T-helper 1 cell (primary cell): ENCODE data around the gene SESN1.
A peak's percentile ranks its signal among the peaks of the same experiment; 100 is the strongest.
"Not testable (repeated sequence)": the region's sequence is repeated elsewhere in the genome, so short reads cannot be mapped to it uniquely, and the experiment has no call there.

Source experiments
- DNase-seq, 5 donors: peaks; one replicate each; pipeline ENCODE4 v3.0.0-alpha.2; 2012 to 2020
- total RNA-seq, 4 donors: gene quantifications; one replicate each; lab custom pipeline; 2026; lab: John Stamatoyannopoulos, UW

Gene SESN1
- 70.1 to 107 (median 102) reads per million in 4 donors for total RNA-seq

DNA sequence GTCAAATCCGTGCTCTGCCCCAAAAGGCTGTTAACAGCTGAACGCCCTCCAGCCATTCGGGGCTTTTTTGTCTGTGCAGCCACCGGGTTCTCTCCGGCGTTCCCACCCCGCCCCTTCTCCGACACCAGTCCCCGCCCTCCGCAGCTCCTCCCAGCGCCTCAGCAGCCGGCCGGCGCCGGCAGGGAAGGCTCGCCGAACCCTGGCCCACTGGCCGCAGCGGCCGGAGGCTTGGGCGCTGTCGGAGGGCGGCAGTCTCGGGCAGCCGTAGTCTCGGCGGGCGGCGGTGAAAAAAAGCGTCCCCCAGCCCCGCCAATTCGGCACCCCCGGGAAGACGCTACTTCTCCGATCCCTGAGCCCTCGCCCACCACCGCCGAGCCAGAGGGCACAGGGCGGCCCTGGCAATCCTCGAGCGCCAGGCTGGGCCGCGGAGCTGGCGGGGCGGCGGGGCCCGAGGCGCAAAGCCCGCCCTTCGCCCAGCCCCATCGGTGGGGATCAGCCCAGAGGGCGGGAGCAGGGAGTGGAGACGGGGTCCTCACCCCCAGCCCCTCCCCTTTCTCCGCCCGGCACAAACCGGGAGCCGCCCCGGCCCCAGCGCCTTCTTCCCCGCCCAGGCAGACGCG lies at the start of gene SESN1:
Gene SESN1 (minus strand): TSS at position 431 of the 620 bp plus-strand sequence. CDS start 773 bp downstream, outside the sequence.
- DNase-seq = peak; percentile 73 to 86 (median 80)

DNA sequence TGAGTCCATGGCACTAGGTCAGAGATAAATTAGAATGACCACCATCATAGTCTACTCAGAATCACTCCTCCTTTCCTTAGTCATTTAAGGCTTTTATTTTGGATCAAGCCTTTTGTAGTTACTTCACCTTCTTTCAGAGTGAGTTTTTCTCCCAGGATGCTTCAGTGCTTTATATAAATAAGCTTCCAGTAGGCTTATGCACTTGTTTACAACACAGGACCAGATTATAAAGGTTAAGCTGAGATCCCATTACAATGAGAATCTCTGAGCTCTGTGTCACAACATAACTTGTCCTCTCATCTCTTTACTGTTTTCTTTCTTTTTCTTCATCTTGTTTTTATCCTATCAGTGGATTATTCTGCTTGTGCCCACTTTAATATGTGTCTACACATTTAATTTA lies 48.5 kb upstream of the SESN1 start:
- DNase-seq = no peak

DNA sequence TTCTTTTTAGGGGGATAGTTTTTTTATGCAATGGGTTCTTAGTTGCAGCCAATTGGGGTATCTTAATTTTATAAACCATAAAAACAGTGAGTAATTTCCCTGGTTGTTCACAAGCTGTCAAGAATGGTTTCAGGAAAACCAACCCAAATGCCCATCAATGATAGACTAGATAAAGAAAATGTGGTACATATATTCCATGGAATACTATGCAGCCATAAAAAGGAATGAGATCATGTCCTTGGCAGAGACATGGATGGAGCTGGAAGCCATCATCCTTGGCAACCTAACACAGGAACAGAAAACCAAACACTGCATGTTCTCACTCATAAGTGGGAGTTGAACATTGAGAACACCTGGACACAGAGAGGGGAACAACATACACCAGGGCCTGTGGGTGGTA lies 47.4 kb upstream of the SESN1 start:
- not testable (repeated sequence) for DNase-seq

DNA sequence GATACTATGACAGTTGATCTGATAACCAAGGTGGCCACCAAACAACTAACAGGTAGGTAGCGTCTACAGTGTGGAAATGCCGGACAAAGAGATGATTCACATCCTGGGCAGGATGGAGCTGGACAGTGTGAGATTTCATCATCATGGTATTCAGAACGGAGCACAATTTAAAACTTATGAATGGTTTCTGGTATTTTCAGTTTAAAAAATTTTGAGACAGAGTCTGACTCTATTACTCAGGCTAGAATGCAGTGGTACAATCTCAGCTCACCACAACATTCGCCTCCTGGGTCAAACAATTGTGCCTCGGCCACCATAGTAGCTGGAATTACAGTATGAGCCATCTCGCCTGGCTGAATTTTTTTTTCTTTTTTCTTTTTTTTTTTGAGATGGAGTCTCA lies 44.5 kb upstream of the SESN1 start:
- no peak for DNase-seq

DNA sequence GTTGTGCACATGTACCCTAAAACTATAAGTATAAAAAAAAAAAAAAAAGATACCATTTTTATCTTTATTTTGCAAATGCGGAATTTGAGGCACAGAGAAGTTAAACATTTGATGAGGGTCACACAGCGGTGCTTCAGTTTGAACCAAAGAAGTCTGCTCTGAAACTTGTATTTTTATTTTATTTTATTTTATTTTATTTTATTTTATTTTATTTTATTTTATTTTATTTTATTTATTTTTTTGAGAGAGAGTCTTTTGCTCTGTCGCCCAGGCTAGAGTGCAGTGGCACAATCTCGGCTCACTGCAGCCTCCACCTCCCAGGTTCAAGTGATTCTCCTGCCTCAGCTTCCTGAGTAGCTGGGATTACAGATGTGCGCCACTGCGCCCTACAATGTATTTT lies 41.9 kb upstream of the SESN1 start:
- DNase-seq = not testable (repeated sequence)

DNA sequence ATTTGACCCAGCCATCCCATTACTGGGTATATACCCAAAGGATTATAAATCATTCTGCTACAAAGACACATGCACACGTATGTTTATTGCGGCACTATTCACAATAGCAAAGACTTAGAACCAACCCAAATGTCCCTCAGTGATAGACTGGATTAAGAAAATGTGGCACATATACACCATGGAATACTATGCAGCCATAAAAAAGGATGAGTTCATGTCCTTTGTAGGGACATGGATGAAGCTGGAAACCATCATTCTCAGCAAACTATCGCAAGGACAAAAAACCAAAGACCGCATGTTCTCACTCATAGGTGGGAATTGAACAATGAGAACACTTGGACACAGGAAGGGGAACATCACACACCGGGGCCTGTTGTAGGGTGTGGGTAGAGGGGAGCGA lies 41.4 kb upstream of the SESN1 start:
- DNase-seq = not testable (repeated sequence)

DNA sequence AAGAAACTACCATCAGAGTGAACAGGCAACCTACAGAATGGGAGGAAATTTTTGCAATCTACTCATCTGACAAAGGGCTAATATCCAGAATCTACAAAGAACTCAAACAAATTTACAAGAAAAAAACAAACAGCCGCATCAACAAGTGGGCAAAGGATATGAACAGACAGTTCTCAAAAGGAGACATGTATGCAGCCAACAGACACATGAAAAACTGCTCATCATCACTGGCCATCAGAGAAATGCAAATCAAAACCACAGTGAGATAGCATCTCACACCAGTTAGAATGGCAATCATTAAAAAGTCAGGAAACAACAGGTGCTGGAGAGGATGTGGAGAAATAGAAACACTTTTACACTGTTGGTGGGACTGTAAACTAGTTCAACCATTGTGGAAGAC lies 41.0 kb upstream of the SESN1 start:
- not testable (repeated sequence) for DNase-seq

DNA sequence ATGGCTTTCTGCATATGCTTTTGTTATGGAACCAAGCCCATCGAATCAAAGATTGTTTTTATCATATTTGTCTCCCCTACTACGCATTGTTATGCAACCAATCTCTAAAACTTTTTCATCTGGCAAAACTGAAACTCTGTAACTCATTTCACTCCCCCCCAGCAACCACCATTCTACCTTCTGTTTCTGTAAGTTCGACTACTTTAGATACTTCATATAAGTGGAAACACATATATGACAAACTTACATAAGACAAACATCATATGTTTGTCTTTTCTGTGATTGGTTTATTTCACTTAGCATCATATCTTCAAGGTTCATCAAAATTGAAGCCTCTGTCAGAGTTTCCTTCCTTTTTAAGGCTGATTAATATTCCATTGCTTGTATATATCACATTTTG lies 35.4 kb upstream of the SESN1 start:
- DNase-seq = no peak

DNA sequence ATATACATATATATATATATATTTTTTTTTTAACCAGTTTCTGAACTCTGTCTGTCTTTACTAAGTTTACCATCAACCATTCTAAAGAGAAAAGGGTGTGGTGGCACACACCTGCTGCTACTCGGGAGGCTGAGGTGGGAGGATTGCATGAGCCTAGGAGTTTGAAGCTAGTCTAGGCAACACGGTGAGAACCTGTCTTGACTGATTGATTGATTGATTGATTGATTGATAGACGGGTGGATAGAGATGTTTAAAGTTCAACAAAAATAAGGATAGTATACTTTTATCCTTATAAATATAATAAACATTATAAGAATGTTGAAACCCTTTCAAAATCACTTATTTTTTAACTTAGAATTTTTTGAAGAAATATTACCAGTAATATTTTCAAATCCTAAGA lies 30.9 kb upstream of the SESN1 start:
- no peak for DNase-seq

DNA sequence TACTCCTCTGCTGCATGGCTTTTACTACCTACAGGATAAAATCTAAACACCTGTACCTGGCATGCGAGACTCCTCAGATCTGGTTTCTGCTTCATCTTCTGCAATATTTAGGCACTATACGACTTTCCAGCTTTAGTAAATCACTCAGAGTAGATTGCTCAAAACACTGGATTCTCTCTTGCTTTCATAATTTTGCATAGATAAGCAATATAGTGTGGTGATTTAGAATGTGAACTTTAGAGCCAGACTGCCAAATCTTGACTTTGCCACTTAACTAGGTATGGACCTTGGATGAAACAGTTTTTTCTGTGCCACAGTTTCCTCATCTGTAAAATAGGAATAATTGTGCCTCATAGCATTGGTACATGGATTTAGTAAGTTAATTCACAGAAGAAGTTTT lies 29.6 kb upstream of the SESN1 start:
- no peak for DNase-seq

DNA sequence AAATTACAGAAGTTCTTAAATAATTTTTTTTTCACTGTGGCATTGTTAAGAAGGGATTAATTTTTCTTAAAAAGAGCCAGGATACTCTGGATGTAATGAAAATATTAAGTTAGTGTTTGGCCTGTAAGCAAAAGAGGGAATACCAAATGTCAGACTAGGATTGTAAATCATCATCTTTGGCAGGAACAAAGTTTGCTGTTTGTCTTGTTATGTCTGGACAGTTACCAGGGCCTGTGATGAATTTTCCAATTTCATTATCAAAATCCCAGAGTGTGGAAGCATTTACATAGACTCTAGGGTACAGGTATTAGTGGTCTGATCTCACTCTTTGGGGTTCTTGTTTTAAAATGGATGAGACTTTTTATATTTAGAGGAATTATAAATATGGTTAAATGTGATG lies 26.8 kb upstream of the SESN1 start:
- no peak for DNase-seq

DNA sequence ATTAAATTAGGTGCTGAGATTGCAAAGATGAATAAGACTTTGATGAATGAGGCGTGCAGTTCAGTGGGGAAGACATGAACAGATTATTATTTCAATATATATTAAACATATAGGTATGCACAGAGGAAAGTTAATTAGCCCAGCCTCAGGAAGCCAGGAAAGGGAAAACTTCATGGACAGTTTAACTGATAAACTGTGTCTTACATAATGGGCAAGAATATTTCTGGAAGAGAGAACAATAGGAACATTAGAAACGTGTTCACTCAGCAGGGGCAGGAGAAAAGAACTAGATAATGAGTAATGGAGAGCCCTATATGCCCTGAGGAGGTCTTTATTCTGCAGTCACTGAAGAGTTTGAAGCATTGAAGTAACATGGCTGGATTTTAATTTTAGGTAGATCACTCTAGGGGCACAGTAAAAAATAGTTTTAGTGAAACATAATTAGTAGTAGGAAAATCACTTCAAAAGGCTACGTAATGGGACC lies 24.3 kb upstream of the SESN1 start:
- no peak for DNase-seq

DNA sequence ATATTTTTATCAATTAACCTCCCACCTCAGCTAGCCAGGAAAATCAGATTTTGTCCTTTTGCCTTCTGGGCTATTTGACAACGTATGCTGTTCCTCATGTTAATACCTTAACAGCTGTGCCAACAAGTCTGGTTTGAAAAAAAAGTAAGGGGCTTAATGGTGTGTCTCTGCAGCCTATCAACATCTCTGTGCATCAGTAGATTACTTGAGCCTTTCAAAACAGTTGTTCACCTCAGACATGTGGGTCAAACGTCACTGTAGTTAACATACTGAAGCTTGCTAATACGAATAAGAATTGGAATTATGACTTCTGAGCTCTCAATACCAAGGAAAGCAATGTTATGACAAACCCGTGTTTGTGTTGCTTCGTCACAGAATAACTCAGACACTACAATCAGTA lies 23.7 kb upstream of the SESN1 start:
- DNase-seq = no peak

DNA sequence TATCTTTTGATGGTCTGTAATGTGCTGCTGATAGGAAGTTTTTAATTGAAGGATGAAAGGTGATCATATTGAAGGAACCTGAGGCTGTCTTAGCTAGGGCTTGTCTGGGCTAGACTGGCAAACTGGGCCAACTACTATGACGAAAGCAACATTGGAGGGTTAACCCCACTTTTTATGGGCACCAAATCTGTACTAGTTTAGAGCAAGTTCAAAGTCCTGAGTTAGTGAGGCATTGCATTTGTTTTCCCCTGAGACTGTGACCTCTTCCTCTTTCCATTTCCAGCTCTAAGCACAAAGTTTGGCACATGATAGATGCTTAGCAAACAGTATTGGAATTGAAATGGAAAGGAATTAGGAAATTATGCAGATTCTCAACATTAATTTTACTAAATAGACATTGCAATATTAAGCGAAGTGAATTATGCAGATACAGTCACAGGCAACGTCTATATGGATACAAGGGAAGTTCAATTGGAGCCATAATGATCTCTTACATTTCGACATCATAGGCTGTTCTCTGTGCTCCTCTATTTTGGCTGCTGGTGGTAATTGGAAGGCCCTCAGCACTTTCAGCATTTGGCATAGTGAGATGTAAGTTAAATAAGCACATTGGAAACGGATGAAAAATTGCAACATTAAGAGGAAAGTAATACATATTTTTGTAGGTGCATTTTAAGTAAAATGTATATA lies 22.8 kb upstream of the SESN1 start:
- DNase-seq = no peak

DNA sequence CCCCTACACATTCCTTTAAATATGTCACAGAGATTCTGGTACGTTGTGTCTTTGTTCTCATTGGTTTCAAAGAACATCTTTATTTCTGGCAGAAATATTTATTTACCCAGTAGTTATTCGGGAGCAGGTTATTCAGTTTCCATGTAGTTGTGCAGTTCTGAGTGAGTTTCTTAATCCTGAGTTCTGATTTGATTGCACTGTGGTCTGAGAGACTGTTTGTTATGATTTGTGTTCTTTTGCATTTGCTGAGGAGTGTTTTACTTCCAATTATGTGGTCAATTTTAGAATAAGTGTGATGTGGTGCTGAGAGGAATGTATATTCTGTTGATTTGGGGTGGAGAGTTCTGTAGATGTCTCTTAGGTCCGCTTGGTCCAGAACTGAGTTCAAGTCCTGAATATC lies 18.0 kb upstream of the SESN1 start:
- DNase-seq = not testable (repeated sequence)

DNA sequence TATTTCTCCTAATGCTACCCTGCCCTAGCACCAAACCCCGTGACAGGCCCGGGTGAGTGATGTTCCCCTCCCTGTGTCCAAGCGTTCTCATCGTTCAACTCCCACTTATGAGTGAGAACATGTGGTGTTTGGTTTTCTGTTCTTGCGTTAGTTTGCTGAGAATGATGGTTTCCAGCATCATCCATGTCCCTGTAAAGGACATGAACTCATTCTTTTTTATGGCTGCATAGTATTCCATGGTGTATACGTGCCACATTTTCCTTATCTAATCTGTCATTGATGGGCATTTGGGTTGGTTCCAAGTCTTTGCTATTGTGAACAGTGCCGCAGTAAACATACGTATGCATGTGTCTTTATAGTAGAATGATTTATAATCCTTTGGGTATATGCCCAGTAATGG lies 15.0 kb upstream of the SESN1 start:
- DNase-seq = not testable (repeated sequence)

DNA sequence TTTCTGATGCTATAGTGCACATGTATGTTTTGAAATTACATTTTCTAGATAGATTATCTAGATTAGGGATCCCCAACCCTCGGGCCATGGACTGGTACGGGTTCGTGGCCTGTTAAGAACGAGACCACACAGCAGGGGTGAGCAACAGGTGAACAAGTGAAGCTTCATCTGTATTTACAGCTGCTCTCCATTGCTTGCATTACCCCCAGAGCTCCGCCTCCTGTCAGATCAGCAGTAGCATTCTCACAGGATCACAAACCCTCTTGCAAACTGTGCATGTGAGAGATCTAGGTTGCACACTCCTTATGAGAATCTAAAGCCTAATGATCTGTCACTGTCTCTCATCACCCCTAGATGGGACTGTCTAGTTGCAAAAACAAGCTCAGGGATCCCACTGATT lies 11.0 kb upstream of the SESN1 start:
- no peak for DNase-seq

DNA sequence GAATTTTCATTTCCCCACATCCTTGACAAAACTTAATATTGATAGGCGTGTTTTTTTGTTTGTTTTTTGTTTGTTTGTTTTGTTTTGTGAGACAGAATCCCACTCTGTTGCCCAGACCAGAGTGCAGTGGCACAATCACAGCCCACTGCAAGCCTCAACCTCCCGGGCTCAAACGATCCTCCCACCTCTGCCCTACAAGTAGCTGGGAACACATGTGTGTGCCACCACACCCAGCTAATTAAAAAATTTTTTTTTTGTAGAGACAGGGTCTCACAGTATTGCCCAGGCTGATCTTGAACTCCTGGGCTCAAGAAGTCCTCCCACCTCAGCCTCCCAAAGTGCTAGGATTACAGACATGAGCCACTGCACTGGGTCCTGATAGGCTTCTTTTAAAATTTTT lies 9.9 kb upstream of the SESN1 start:
- no peak for DNase-seq

DNA sequence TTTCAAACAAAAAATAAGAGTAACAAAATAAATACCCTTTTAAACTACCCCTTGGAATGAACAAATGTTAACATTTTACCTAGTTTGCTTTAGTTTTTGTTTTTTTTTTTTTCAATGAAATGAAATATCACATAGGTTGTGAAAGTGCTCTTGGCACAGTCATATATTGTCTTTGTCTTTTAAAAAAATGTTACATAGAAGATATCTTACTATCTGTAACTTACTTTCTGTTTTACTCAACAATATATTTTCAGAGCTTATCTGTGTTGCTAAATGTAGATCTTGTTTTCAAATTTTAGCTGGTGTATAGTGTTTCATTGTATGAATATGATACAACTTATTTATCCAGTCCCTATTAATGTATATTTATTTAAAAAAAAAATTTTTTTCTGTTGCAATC lies 9.3 kb upstream of the SESN1 start:
- no peak for DNase-seq

DNA sequence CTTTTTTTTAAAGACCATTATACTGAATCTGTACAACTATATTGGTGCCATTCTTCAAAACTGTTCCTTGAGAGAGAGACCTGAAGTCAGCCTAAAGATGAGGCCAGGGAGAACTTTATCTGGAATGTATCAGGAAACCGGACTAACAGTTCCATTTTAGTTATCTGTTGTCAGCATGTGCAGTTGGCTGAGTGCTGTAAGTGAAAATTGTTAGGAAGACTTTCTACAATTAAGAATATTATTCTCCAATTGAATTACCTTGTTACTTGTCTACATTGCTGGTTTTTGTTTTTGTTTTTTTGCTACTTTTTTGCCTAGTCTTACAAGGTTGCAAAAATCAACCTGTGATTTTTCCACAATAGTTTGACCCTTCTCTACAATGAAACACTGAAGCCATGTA lies 8.1 kb upstream of the SESN1 start:
- no peak for DNase-seq

DNA sequence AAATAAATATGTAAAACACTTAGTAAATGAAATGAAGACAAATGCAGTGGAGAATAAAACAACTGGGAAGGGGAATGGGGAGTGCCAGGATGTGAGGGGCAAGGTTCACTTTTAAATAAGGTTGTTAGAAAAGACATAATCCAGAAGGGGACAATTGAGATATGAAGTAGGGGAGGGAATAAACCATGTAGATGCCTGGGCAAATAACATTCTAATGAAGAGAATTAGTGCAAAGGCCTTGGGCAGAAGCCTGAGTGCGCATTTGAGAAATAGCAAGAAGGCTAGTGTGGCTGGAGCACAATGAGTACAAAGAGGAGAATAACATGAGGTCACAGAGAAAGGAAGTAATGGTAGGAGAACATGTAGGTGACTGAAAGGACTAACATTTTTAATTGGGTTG lies 3.0 kb upstream of the SESN1 start:
- no peak for DNase-seq

DNA sequence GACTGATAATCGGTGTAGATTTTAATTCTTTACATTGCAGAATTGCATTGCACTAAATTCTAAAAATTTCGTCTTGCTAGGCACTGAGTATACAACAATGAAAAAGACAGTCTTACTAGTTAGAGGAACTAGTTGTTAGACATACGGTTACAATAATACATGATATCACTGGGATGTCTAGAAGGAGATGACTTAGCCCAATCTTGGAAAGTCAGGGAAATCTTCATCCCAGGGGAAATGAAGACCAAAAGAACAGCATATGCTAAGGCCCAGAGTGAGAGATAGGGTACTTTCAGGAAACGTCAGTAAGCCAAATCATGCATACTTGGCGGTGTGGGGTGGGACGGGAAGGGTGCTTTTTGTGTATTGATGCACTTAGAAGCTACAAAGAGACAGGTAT lies 1.6 kb upstream of the SESN1 start:
- no peak for DNase-seq

DNA sequence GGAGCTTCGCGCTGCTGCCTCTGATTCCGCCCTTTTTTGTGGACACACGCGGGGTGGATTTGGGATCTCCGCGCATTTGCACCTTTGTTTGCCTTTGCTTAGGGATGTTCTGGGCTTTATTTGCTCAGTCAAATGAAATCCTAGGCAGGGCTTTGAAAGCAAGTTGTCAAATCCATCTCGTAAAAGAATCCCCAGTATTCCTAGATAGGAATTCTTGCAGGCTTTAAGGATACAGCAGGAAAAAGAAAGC lies 1.1 kb upstream of the SESN1 start:
- no peak for DNase-seq

DNA sequence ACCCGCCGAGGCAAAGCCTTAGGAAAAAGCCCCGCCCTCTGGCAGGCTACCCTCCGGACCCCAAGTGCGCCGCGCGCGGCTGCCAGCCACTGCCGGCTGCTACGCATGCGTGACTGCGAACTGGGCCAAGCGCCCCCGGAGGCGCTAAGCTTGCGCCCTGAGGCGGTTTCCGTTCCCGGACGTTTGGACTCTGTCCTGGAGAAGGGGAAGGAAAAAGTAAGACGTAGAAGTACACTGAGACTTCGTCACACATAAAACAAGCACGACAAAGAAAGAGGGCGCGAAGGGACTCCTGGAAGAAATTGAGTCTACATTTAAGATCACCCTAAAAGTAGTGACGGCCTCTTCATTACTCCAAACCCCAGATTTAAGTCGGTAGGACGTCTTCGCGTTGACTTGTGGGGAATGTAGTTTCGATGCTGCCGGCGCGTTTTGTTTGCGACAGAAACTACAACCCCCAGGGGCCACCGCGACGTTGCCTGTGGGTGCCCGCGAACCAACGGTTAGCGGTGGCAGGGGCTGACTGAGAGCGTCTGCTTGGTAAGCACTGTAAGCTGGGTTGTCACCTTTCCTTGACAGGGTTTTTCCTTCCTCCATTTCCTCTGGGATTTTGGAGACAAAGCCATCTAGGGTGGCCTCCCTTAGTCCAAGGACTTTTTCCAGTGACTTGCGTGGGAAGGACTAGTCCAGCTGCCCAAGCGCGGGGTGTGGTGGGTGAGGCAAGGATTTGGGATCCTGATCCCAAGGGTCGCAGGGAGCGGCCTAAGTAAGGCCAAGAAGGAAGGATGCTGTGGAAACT lies 589 bp upstream of the SESN1 start, which contains the start of gene CEP57L1:
Gene CEP57L1 (plus strand): TSS at position 472 of the 799 bp plus-strand sequence. CDS start 49,715 bp downstream, outside the sequence.
- DNase-seq = peak; percentile 83 to 97 (median 89)
